ENCODE measurements around the gene YIPF3.

GRCh38 chr6:43469947-43470346, 46.8 kb downstream of the YIPF3 start:
- TF ChIP-seq CTCF (IDR thresholded peaks at IDR 0.05) (no peak), POLR2A (IDR thresholded peaks at IDR 0.05; ENCODE audit: low read depth) (no peak), POLR2AphosphoS5 (IDR thresholded peaks at IDR 0.05) (no peak), EP300 (IDR thresholded peaks at IDR 0.05) (no peak)

Measured in esophagus muscularis mucosa (tissue), 4 donors.